Vagina (tissue), 2 donors: ENCODE measurements around the gene AZIN2.

ENCODE experiments used
- CTCF ChIP-seq, 3 experiments: fragments of 450-650 bp in 2 of 3; fragments of 200-600 bp in 1 of 3; sonication (generic) in 1 of 3; IDR thresholded peaks; one replicate each; pipeline ENCODE4 v1.5.1; 2017 to 2019; ENCODE audit warnings: antibody characterized with exemption in 3 of 3, mild to moderate bottlenecking in 2 of 3, moderate library complexity in 2 of 3
- POLR2A ChIP-seq, 2 donors: fragments of 450-650 bp; IDR thresholded peaks; one replicate each; pipeline ENCODE4 v1.6.1; 2017; ENCODE audit warnings: antibody characterized with exemption in 2 of 2, mild to moderate bottlenecking in 2 of 2, moderate library complexity in 2 of 2
- POLR2AphosphoS5 ChIP-seq, 2 donors: sonication (generic); formaldehyde crosslinking; IDR thresholded peaks; one replicate each; pipeline ENCODE4 v1.9.0; 2017; ENCODE audit warnings: antibody characterized with exemption in 2 of 2, mild to moderate bottlenecking in 2 of 2, low read depth in 1 of 2; ENCODE audit not compliant: insufficient read depth in 1 of 2

- TF ChIP-seq CTCF (IDR thresholded peaks at IDR 0.05) (no peak), POLR2A (IDR thresholded peaks at IDR 0.05) (no peak), POLR2AphosphoS5 (IDR thresholded peaks at IDR 0.05; ENCODE audit: insufficient read depth in 1 of 2, low read depth in 1 of 2) (no peak)
Observed at GRCh38 chr1:33167650-33168447, 86.9 kb downstream of the AZIN2 start.
